Measurements from ENCODE around the gene C6orf132. TPM values are rescaled to one million over a fixed set of nuclear protein-coding genes. Genes with fewer than 3 reads are reported as not detected.
A peak's percentile ranks its signal among the peaks of the same experiment; 100 is the strongest.

The C6orf132 gene
- 40.9 and 48.3 TPM in 2 replicates for total RNA-seq (2014; rRNA removed; shearing (Covaris generic))
- 22.2 and 24.3 TPM in 2 replicates for polyA plus RNA-seq (2016; fragmentation: Nextera tagmentation; extraction: Ambion mirVana)
- long read RNA-seq, partial matches to known transcripts = 0 of 5 reads
- long read RNA-seq, other reads (novel, unspliced or antisense) = 1 of 5 reads

GRCh38 chr6:42142118-42142835, at the start of gene C6orf132:
Gene C6orf132, minus strand, starts transcription at chr6:42142620. Its CDS starts 176 bp downstream, at chr6:42142444.
- Histone ChIP-seq H3K4me3 (peak within 1 kb of the TSS; percentile 99), H3K36me3 (ENCODE audit: insufficient read depth) (peaks cover 8% of the 10 kb centered on the region; the same call in 1 of the 2 replicates), H3K27me3 (ENCODE audit: insufficient read depth) (no peaks in the 10 kb centered on the region), H3K4me1 (ENCODE audit: insufficient read depth) (peaks cover 39% of the 10 kb centered on the region), H3K27ac (ENCODE audit: low read depth) (peak within 1 kb of the TSS; percentile 93), H3K4me2 (peak within 1 kb of the TSS; percentile 99), H3K9me2 (ENCODE audit: insufficient read depth) (no peaks in the 10 kb centered on the region), H3K79me2 (replicated peaks; ENCODE audit: insufficient read depth) (peaks cover 55% of the 10 kb centered on the region), H4K20me1 (replicated peaks; ENCODE audit: insufficient read depth) (peaks cover 26% of the 10 kb centered on the region), H3F3A (replicated peaks; ENCODE audit: low read depth) (peaks cover 36% of the 10 kb centered on the region), H2AFZ (peak within 1 kb of the TSS; percentile 87)
- Mint-ChIP-seq H3K9me3 (no peaks in the 10 kb centered on the region), H3K4me1 (peaks cover 45% of the 10 kb centered on the region), H3K27me3 (ENCODE audit: insufficient read depth, low read depth, poor library complexity) (peaks cover 23% of the 10 kb centered on the region), H3K27ac (peak within 1 kb of the TSS; percentile 38), H3K4me3 (peak within 1 kb of the TSS; percentile 76), H3K36me3 (ENCODE audit: low read depth) (peaks cover 11% of the 10 kb centered on the region; the same call in 2 of the 3 replicates)
- DNase-seq (ENCODE audit: low spot score) (peak; percentile 95), ATAC-seq (peak; percentile 89)
- TF ChIP-seq ZNF114 (CRISPR knock-in tag; IDR thresholded peaks at IDR 0.05) (no peak), ZNF462 (CRISPR knock-in tag; IDR thresholded peaks at IDR 0.05) (no peak), CTCF (conservative IDR thresholded peaks at IDR 0.05; ENCODE audit: low read depth in 2 of 2) (no peak), POLR2AphosphoS5 (IDR thresholded peaks at IDR 0.05; ENCODE audit: low read depth) (peak; percentile 94)
